Mucosa of rectum (tissue), 2 donors: ENCODE results near the gene C1R.

Source experiments
- H3K27ac ChIP-seq, 2 donors: one replicate each; pipeline ENCODE4 v1.7.0; 2013; ENCODE audit warnings: inconsistent platforms in 2 of 2, low read depth in 2 of 2, low read length in 2 of 2
- H3K27me3 ChIP-seq, 2 donors: one replicate each; pipeline ENCODE4 v1.7.0; 2013; ENCODE audit warnings: low read length in 2 of 2; ENCODE audit not compliant: control insufficient read depth in 2 of 2, insufficient read depth in 2 of 2
- H3K36me3 ChIP-seq, 2 donors: one replicate each; pipeline ENCODE4 v1.7.0; 2013; ENCODE audit warnings: low read length in 2 of 2; ENCODE audit not compliant: control insufficient read depth in 2 of 2, insufficient read depth in 2 of 2
- H3K4me1 ChIP-seq, 2 donors: one replicate each; pipeline ENCODE4 v1.7.0; 2013; ENCODE audit warnings: low read length in 2 of 2, mild to moderate bottlenecking in 1 of 2; ENCODE audit not compliant: control insufficient read depth in 2 of 2, insufficient read depth in 2 of 2
- H3K4me3 ChIP-seq, 2 donors: one replicate each; pipeline ENCODE4 v1.7.0; 2013; ENCODE audit warnings: low read length in 2 of 2
- H3K9ac ChIP-seq, 2 donors: one replicate each; pipeline ENCODE4 v1.7.0; 2013; ENCODE audit warnings: low read length in 2 of 2, low read depth in 1 of 2, mild to moderate bottlenecking in 1 of 2
- H3K9me3 ChIP-seq, 2 donors: one replicate each; pipeline ENCODE4 v1.7.0; 2013; ENCODE audit warnings: low read length in 2 of 2; ENCODE audit not compliant: control insufficient read depth in 2 of 2
- donor health status: healthy.
- donor health status: Normal muscosa, but diverticular disease.

The C1R gene

DNA sequence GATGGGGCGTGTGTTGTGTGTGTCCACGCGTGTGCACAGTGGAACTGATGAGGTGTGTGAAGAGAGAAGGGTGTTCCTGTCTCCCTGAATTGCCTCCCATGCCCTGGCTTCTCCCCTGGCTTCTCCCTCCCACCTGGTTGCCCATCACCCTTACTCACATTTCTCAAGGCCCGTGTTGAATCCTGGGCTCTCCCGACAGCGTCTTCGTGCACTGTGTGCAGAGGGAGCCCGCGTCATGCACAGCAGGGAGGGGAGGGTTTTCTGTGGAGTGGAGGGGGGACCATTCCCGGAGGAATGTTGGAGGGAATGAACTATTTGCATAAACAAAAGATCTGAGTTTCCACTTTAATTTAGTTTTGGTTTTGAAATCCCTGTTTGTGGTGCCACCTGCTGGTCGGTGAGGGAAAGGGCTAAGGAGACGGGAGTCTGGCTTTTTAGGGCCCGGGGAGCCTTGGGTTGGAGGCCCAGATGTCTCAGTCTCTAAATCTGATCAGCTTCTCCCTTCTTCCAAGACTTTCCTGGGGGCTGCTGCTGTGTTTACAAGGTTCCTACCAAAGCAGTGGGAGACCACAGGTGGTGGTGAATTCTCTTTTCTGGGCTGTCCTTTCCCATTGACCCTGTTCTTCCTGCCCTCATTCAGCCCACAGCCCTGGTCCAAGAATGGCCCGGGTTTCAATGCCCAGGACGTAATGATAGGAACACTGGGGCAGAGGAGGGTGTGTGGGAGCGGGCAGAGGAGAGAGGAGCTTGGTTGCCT lies at the start of gene C1R:
TSS of gene C1R (minus strand) at position 217 of the 757 bp plus-strand sequence. CDS start at position 160, 57 bp downstream.
- Histone ChIP-seq H3K4me1 (peaks cover 0 to 8% of the 10 kb centered on the region in 2 donors), H3K27ac (peak within 1 kb of the TSS; percentile 74 to 78), H3K9ac (peak within 1 kb of the TSS; percentile 31 to 35), H3K36me3 (peaks cover 0 to under 1% of the 10 kb centered on the region in 2 donors), H3K9me3 (no peaks in the 10 kb centered on the region), H3K4me3 (peak within 1 kb of the TSS; percentile 64 to 74), H3K27me3 (peaks cover 0 to 2% of the 10 kb centered on the region in 2 donors)

DNA sequence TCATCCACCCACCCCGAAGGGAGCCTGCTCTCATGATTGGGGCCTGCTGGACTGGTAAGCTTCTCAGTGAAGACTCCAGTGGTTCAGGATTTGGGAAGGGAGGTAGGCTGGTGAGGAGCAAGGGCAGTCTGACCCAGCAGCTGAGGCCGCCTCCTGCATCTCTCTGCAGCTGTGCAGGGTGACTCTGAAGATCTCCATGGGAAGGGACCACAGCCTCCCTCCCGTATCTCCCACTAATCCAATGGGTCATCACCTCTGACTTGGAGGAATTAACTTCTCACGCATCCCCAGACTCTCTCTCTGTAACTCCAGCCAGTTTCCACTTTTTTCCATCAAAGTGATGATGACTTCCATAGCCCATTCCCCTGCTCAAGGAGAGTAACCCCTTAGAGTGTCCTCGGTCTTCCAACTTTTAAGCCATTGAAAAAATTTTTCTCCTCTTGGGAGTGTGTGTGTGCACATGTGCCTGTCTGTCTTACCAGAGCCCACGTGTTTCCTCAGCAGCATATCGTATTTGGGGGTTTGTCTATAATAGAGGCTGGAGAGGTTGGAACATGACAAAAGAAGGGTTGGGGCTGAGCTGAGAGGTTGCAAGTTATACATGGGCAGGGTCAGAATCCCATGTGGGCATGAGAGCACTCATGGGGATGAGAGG lies 49.2 kb upstream of the C1R start:
- Histone ChIP-seq H3K27me3 (no peaks in the 10 kb centered on the region), H3K4me1 (no peaks in the 10 kb centered on the region), H3K9me3 (no peaks in the 10 kb centered on the region), H3K9ac (no peak overlapping the region), H3K4me3 (no peak overlapping the region), H3K27ac (no peak overlapping the region), H3K36me3 (peaks cover 9 to 12% of the 10 kb centered on the region in 2 donors)

DNA sequence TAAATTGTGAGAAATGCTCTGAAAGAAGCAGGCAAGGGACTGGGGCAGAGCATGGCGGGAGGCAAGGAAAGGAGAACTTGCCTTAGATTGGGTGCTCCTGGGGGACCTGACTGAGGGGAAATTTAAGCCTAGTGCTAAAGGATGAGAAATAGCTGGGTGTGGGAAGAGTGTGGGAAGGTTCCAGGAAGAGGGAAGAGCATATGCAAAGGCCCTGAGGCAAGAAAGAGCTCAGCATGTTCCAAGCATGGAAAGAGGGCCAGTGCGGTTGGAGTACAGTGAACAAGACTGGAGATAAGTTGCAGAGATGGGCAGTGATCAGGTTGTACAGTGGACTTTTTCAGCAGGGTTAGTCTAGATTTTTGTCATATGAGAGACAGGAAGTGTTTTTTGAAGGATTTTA lies 47.0 kb upstream of the C1R start:
- Histone ChIP-seq H3K27me3 (no peaks in the 10 kb centered on the region), H3K9me3 (no peaks in the 10 kb centered on the region), H3K36me3 (peaks cover 9 to 14% of the 10 kb centered on the region in 2 donors), H3K27ac (no peak overlapping the region), H3K9ac (no peak overlapping the region), H3K4me3 (no peak overlapping the region), H3K4me1 (peaks cover 0 to 3% of the 10 kb centered on the region in 2 donors)

DNA sequence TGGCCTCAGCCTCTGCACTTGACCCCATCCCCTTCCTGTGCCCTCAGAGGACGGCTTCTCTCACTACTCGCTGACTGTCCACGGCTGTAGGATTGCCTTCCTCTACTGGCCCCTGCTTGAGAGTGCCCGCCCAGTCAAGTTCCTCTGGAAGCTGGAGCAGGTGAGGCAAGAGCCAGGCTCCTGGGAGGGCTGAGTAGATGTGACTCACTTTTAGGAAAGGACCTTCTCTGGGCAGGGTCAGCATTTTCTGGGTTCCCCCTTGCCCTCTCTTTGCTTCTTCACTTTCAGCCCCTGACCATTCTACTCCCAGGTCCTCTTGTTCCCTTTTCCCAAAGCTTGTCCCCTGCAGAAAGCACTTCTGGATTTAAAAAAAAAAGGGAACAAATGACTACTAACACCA lies 45.7 kb upstream of the C1R start:
- Histone ChIP-seq H3K4me1 (peaks cover 0 to 3% of the 10 kb centered on the region in 2 donors), H3K4me3 (no peak overlapping the region), H3K9ac (no peak overlapping the region), H3K9me3 (no peaks in the 10 kb centered on the region), H3K27ac (no peak overlapping the region), H3K36me3 (peaks cover 3 to 12% of the 10 kb centered on the region in 2 donors), H3K27me3 (no peaks in the 10 kb centered on the region)

DNA sequence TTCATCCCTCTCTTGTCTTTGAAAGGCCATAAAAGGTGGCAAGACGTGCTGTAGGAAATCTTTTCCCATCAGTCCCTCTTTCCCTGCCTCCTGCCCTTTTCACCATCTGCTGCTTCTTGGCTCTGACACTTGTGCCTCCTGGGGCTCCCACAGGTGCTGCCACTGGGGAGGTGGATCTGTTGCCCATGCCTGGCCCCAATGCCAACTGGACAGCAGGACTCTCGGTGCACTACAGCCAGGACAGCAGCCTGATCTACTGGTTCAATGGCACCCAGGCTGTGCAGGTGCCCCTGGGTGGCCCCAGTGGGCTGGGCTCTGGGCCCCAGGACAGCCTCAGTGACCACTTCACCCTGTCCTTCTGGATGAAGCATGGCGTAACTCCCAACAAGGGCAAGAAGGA lies 44.4 kb upstream of the C1R start:
- Histone ChIP-seq H3K4me3 (no peak overlapping the region), H3K36me3 (peaks cover 3 to 12% of the 10 kb centered on the region in 2 donors), H3K9me3 (no peaks in the 10 kb centered on the region), H3K4me1 (peaks cover 0 to 5% of the 10 kb centered on the region in 2 donors), H3K9ac (no peak overlapping the region), H3K27ac (no peak overlapping the region), H3K27me3 (no peaks in the 10 kb centered on the region)

DNA sequence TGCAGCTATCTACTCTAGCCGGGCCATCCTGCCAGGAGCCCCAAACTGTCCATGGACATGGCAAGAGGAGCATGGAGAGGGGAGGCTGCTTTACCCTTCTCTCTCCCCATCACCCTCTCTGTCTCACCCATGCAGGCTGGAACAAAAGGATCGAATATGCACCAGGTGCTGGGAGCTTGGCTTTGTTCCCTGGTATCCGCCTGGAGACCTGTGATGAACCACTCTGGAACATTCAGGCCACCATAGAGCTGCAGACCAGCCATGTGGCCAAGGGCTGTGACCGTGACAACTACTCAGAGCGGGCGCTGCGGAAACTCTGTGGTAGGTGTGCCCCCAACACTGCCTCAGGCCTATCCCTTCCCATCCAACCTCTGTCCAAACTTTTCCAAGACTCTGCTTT lies 43.8 kb upstream of the C1R start:
- Histone ChIP-seq H3K4me3 (no peak overlapping the region), H3K9me3 (no peaks in the 10 kb centered on the region), H3K9ac (no peak overlapping the region), H3K27me3 (peaks cover 0 to 5% of the 10 kb centered on the region in 2 donors), H3K27ac (no peak overlapping the region), H3K4me1 (peaks cover 0 to 5% of the 10 kb centered on the region in 2 donors), H3K36me3 (peaks cover 3 to 12% of the 10 kb centered on the region in 2 donors)

DNA sequence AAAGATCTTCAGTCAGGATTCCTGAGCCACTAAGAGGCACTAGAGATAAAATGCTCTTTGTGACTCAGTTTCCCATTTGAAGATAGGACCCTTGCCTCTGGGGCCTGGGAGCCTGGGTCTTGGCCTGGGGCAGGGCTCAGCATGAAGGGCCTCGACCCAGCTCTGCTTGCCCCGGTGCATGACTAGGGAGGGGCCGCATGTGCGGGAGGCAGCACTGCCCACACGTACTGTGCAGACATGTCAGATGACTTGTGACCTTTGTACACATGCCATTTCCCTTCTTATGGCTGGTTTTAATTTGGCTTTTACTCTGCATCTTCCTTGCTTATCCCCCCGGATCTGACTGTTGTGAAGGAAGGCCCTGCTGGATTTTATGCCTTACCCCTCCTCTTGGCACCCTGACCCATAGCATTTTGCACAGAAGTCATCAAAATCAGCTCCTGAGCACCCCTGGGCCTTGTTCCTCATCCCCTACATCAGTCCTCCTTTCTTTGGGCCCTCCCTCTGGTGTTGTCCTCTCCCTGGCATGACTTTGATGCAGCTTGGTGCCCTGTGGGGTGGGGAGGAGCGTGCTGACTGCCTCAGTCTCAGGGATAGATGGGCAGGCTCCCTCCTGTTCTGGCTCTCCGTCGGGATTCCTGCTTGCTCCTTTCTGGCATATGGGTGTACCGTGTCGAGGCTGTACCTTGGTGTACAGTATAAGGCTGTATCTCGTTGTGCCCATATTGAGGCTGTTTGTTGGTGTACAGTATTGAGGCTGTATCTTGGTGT lies 42.3 kb upstream of the C1R start:
- no peaks in the 10 kb centered on the region for H3K9me3 ChIP-seq
- no peak overlapping the region for H3K4me3 ChIP-seq
- H3K27me3 ChIP-seq = peaks cover 0 to 8% of the 10 kb centered on the region in 2 donors
- peaks cover 9% of the 10 kb centered on the region in 2 donors for H3K4me1 ChIP-seq
- no peak overlapping the region for H3K9ac ChIP-seq
- no peak overlapping the region for H3K27ac ChIP-seq
- H3K36me3 ChIP-seq = peaks cover 3 to 12% of the 10 kb centered on the region in 2 donors

DNA sequence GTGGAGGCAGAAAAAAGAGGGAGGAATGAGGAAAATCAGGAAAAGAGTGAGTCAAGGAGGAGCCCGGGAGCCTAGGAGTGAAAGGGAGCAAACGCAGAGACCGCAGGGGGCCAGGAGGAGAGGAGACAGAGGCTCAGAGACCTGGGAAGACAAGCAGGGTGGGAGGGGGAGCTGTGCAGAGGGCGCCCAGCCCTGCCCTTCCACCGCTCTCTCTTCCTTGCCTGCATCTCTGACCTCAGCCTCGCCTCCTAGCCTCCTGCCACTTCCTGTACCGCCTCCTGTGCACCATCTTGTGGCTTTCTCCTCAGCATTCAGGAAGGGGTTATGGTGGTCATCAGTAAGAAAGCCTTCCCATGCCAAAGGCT lies 39.2 kb upstream of the C1R start:
- no peak overlapping the region for H3K9ac ChIP-seq
- no peak overlapping the region for H3K27ac ChIP-seq
- H3K27me3 ChIP-seq = peaks cover 0 to 8% of the 10 kb centered on the region in 2 donors
- H3K9me3 ChIP-seq = no peaks in the 10 kb centered on the region
- H3K4me1 ChIP-seq = peaks cover 14 to 15% of the 10 kb centered on the region in 2 donors
- H3K4me3 ChIP-seq = peak overlapping the region; percentile 70 to 72
- peaks cover 0 to 4% of the 10 kb centered on the region in 2 donors for H3K36me3 ChIP-seq

DNA sequence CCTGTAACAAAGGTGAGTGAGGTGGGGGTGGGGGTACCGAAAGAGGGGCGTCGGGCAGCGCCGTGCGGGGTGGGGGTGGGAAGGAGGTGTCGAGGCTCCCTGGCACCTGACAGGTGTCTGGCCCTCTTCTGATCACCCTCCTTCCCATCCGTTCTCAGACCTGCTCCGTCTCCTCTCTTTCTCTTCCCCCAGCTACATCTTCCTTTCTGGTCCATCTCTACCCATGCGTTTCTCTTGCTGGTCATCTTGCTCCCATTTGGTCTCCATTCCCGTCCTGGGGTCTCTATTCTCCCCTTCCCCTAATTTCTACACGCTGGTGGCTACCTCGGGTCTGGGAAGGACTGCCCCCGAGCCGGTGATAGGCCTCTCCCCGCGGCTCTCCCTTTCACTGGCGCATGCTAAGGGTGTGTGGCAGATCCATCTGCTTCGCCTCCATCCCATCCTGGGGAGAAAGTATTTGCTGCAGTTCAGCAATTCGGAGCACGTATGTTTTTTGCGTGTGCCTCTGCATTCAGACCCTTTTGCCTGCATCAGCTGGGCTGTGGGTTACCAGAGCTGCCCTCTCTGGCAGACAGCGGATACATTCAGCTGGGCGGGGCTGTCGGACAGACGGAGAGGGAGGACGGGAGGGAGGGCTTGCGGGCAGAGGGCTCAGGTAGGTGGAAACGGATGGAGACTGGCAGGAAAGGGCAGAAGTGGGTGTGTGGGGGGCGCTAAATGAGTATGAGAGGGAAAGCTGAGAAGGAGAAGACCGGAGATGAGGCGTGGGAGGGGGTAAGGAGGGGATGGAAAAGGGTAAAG lies 38.7 kb upstream of the C1R start:
- H3K27ac ChIP-seq = peak overlapping the region in 1 of 2 donors; percentile 61

More for the DNA sequence above, 38.7 kb upstream of the C1R start:
- Histone ChIP-seq H3K9me3 (no peaks in the 10 kb centered on the region), H3K4me1 (peaks cover 14 to 15% of the 10 kb centered on the region in 2 donors), H3K36me3 (no peaks in the 10 kb centered on the region), H3K4me3 (peak overlapping the region; percentile 70 to 72), H3K9ac (peak overlapping the region; percentile 43 to 64), H3K27me3 (peaks cover 0 to 8% of the 10 kb centered on the region in 2 donors)
